ENCODE results near the gene JUN.

Gene JUN

DNA sequence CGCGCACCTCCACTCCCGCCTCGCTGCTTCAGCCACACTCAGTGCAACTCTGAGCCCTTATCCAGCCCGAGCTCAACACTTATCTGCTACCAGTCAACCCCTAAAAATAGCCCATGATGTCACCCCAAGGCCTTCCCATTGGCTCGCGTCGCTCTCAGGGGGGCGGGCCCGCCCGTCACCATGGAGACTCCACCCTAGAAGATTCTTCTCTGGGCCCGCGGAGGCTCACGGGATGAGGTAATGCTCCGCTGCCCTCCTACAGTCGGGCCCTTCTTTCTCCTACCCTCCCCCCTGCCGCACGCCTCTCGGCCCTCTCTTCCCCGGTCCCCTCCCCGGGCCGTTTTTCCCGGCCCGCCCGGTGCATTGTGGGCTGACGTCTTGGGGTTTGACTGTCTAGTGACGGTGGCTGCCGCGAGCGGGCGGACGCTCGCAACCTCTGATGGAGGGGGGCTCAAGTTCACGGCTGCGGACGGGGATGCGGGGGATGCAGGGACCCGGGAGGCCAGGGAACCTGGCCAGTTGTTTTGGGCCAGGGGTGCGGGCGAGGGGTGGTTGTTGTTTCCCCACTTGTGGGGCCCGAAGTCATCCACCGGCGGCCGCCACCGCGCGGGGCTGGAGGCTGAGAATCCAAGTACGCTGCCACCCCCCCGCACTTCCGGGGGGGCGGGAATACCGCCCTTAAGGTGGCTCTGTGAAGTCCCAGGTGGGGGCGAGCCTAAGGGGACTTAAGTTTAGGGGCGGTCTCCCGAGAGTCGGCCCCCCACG is at the start of gene JUN:
Gene JUN, minus strand, starts transcription at position 55 of the 765 bp plus-strand sequence. CDS start 977 bp downstream, outside the sequence.
- DNase-seq: peak; percentile 99

- no peak for DNase-seq
Observed at GRCh38 chr1:58833166-58833565, 49.3 kb upstream of the JUN start.

DNA sequence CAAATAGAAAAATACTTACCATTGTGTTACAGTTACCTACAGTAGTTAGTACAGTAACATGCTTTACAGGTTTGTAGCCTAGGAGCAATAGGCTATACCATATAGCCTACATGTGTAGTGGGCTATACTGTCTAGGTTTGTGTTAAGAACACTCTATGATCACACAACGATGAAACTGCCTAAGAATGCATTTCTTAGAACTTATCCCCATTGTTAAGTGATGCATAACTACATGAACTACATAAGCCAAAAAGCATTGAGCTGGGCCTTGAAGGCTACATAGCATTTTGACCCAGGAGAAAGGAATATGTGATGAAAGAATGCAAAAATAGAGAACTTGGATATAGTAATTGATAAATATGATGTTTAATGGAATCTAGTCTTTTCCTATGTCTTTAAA is 46.4 kb upstream of the JUN start:
- no peak for DNase-seq

DNA sequence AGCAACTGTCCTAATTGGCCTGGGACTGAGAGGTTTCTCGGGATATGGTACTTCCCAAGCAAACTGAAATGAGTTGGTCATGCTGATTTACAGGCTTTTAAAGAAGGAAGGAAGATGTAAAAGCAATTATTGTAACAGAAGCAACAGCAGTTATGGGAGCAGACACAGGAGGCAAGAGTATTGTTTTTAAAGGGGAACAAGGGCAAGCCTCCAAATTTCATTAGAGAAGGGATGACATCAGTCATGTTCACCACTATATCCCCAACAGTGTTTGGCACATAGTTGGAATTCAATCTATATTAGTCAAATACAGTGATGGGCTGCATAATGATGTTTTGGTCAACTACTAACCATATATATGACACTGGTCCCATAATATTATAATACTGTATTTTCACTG is 46.0 kb upstream of the JUN start:
- no peak for DNase-seq

- no peak for DNase-seq
Observed at GRCh38 chr1:58827298-58827697, 43.5 kb upstream of the JUN start.

GRCh38 chr1:58824753-58825389 is 41.0 kb upstream of the JUN start:
- DNase-seq: no peak

DNA sequence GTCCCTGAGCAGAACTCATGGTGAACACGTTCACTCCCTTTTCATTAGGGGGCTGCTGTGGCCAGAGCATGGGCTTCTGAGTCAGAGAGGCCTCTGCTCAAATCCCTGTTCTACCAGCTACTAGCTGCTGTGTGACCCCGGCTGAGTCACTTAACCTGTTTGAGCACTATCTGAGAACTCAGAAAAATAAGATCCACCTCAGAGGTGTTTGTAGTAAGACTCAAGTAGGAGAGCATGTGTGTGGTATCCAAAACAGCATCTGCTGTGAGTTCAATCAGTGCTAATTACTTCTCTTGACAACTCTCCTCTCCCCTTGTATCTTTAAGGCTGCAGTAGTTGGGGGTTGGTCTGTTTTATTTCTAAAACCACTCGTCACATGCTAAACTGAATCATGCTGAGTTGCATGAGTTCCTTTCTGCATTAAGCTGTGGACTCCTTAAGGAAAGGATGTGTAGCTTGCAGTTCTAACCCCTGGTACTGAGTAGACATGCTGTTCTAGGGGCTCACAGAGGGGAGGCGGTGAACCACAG is 39.7 kb upstream of the JUN start:
- no peak for DNase-seq

DNA sequence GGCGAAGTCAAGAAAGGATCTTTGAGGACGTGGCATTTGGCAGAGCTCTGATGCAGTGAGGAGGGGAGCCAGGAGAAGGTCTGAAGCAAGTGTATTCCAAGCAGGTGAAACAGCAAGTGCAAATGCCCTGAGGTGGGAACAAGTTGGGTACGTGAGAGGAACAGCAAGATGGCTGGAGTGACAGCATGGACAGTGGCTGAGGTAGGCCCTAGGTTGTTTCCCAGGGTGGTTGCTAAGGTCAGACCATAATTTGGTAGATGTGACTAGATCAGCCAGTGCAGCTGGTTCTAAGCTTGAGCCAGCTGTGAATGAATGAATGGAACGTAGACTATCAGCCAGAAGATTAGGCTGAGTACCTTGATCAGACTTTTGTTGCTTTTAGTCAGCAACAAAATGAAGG is 37.5 kb upstream of the JUN start:
- no peak for DNase-seq

GRCh38 chr1:58818976-58819375 is 35.1 kb upstream of the JUN start:
- DNase-seq: no peak

- DNase-seq: no peak
Observed at GRCh38 chr1:58818075-58818474, 34.2 kb upstream of the JUN start.

DNA sequence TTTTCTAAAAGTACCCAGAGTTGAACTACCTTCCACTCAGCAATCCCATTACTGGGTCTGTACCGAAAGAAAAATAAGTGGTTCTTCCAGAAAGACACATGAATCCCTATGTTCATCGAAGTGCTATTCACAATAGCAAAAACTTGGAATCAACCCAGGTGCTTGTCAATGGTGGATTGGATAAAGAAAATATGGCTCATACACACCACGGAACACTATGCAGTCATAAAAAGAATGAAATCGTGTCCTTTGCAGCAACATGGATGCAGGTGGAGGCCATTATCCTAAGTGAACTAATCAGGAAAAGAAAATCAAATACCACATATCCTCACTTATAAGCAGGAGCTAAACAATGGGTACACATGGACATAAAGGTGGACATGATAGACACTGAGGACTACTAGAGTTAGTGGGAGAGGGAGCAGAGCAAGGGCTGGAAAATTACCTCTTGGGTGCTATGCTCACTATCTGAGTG is 32.9 kb upstream of the JUN start:
- DNase-seq: no peak

DNA sequence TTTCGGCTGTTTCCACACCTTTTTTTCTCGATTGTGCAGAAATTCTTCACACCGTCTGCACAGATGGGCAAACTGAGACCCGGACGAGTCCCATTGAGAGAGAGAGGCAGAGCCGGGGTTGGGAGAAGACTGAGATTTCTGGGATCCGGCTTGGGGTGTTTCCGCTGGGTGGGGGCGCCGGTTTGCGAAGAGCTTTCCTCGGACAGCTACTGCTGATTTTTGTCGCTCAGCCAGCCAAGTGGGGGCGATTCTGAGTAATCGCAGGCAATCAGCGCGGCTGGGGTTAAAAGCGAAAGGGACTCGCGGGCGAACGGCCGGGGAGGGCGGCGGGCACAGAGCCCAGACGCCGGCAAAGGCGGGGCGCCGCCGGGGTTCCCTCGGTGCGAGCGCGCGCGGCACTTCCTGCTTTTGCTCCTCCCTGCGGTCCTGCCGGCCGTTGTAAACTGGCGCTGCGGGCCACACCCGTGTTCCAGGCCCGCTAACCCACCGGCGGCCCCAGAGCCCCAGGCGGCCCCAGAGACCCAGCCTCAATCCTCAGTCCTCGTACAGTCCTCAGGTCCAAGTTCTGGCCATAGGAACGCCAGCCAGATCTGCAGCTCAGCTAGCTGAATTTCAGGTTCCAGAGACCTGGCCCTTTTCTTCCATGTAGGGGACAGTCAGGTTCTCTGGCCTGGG is 32.4 kb upstream of the JUN start:
- DNase-seq: peak; percentile 81

DNA sequence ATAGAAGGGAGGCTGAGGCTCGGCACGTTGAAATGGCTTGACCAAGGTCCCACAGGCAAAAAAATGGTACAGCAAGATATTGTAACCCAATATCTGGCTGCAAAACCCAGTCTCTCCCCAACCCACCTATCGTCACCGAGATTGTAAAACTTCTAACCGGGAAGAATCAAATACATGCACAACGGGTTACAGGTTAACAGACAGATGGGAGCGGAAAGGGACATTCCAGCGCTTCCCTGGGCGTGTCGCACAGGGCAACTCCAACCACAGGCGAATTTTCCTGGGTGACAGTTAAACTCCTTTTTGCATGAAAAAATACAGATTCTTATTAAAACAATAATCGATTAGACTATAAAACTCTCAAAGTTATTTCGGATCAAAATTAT is 31.8 kb upstream of the JUN start:
- no peak for DNase-seq

GRCh38 chr1:58815069-58815685 is 31.3 kb upstream of the JUN start:
- DNase-seq: peak; percentile 30

DNA sequence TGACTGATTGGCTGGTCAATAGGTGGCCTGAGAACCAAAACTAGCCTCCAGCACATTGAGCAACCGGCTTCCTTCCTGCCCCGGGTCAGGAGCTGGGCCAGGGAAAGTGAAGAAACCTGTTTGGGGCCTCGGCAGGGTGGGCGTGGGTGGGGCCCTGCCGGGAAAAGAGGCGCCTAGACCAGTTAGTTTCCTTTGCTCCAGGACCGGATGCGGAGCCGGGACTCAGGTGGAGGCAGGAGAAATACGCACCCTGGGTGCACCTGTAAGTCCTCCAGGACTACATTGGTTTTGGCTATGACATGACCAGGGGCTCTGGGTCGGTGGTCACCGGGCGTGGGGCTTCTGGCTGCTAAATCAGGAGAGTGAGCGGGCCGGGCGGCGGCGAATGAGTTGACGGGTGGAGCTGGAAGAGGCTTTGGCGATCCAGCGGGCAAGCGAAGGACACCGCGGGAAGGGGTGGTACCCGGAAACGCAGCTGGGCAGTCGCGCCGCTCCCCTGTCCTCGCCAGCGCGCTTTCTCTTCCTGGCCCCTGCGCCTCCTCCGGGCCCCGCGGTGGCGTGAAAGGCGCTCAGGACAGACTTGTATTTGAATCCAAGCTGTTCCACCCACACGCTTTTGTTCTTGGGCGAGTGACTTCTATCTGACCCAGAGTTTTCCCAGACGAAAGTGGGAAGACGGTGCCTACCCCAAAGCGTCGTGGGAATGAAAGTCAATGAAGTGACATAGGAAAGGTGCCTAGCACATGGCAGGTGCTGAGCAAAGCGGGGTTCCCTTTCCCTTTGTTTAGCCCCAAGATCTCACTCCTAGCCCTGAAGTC is 30.6 kb upstream of the JUN start:
- DNase-seq: no peak

DNA sequence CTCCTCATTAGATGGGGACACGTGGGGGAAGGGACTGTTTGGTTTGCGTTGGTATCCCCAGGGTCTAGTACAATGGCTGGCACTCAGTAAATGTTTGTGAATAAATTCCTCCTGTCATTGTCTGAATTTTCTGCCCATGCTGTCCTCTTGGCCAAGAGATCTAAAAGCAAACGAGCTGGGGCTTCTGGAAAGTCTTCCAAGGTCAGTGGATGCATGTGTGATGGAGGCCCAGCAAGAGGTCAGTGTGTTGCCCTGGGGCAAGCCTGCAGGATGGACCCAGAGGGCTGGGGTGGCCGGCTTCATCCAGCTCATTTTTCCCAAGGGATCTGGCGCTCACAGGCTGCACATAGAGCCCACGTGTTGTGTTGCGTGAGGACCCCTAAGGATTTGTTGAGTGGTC is 30.0 kb upstream of the JUN start:
- no peak for DNase-seq

- DNase-seq: no peak
Observed at GRCh38 chr1:58813361-58813760, 29.5 kb upstream of the JUN start.

- peak; percentile 19 for DNase-seq
Observed at GRCh38 chr1:58812926-58813325, 29.1 kb upstream of the JUN start.

DNA sequence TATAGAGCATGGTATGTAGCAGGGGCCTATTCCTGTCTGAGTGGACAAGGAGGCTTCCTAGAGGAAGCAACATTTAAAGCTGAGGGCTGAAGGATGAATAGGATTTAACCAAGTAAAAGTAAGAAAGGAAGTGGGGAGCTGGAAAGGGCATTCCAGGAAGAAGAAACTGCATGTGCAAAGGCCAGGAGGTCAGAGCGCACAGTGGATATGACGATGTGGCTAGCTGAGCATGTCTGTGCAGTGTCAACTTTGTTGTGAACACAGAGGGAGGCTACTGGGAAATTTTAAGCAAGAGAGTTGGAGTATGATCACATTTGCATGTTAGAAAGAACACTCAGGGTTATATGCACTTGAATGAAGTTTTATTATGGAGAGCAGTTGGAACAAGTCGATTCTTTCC is 28.6 kb upstream of the JUN start:
- DNase-seq: no peak

DNA sequence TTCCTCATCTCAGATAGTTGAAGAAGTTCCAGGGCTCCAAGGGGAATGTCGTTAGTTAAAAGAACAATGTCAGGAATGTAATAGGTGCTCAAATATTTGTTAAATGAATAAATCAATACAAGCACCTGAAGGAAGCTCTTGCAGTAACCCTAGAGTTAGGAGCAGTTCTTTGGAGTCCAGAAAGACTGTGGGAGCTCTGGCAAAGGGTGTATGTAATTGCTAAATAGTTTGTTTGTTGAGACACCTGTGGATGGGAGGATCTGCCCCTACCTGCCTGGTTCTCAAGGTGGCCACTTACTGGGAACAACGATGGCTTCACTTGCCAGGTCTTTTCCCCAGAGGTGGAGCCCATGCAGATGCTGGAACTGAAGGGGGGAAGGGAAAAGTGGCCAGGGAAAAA is 27.5 kb upstream of the JUN start:
- DNase-seq: no peak

DNA sequence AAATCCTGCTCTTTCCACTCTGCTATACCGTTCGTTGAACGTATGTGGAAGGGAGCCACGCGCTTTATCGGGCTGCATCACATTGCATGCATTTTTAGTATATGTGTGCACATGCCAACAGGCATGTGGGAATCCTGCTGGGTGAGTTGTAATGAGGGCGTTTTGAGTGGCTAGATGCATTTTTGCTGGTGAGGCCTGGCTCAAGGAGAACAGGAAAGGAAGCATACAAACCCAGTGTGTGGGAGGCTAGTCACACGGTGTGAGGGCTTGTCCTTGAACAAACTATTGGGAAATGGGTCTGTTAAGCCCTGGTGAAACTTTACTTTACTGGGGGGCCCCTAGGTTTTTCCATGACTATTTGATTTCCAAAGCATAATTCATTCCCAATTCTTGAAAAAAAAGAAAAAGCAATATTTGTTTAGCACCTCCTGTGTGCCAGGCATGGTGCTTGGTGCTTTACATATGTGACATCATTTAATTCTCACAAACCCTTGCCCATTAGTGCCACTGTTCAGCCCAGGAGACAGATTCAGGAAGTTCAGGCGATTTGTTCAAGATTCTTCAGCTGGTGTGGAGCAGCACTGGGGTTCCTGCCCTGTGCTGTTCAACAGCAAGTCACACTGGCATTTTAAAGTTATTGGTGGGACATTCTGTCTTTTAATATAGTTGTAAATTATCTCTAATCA is 25.6 kb upstream of the JUN start:
- no peak for DNase-seq

DNA sequence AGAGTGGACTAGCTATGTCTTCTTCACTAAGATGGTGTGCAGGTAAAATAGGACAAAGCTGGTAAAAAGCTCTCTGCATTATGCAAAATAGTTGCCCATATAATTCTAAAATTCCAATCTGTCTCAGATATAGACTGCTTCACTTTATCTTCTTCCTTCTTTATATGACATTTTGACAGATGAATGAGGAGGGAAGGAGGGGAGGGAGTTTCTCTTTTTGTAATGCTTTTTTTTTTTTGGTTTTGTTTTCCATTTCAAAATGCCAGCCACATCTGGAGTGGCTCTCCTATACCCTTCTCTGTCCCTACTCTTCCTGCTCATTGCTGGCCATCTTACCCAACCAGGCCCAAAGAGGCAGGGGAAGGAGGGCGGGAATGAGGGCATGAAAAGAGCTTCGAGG is 24.2 kb upstream of the JUN start:
- no peak for DNase-seq

Data from stimulated activated naive CD4-positive, alpha-beta T cell treated with Interleukin-2 at 50 U/mL for 16 hours (primary cell).